Trophoblast cell (in vitro differentiated cells and primary cell): ENCODE measurements around the gene ASB6.
A peak's percentile ranks its signal among the peaks of the same experiment; 100 is the strongest.

ENCODE experiments used
- DNase-seq, 2 donors: peaks; one replicate each; pipeline ENCODE4 v3.0.0-alpha.2; 2016
- H2AFZ ChIP-seq: 2 replicates; pipeline ENCODE4 v1.6.1; 2013; ENCODE audit warnings: low read length, moderate library complexity, mild to moderate bottlenecking; ENCODE audit not compliant: insufficient read depth, poor library complexity
- H2AK5ac ChIP-seq: 2 replicates; pipeline ENCODE4 v1.6.1; 2013; ENCODE audit warnings: mild to moderate bottlenecking, low read length
- H2BK120ac ChIP-seq: 2 replicates; pipeline ENCODE4 v1.6.1; 2013; ENCODE audit warnings: low read length, mild to moderate bottlenecking, moderate library complexity; ENCODE audit not compliant: insufficient read depth, poor library complexity
- H2BK12ac ChIP-seq: 2 replicates; pipeline ENCODE4 v1.6.1; 2013; ENCODE audit warnings: mild to moderate bottlenecking, low read length, moderate library complexity
- H2BK5ac ChIP-seq: 2 replicates; pipeline ENCODE4 v1.6.1; 2013; ENCODE audit warnings: low read length, low read depth, moderate library complexity, mild to moderate bottlenecking; ENCODE audit not compliant: poor library complexity
- H3K14ac ChIP-seq: 2 replicates; pipeline ENCODE4 v1.6.1; 2013; ENCODE audit warnings: mild to moderate bottlenecking, low read length
- H3K18ac ChIP-seq: 2 replicates; pipeline ENCODE4 v1.6.1; 2013; ENCODE audit warnings: mild to moderate bottlenecking, low read length
- H3K23ac ChIP-seq: 2 replicates; pipeline ENCODE4 v1.6.1; 2013; ENCODE audit warnings: low read length
- H3K27ac ChIP-seq: 2 replicates; pipeline ENCODE4 v1.5.1; 2013; ENCODE audit warnings: low read depth, mild to moderate bottlenecking, inconsistent platforms, low read length, moderate library complexity
- H3K27me3 ChIP-seq: 2 replicates; pipeline ENCODE4 v1.6.1; 2013; ENCODE audit warnings: inconsistent platforms, mild to moderate bottlenecking, low read length, moderate library complexity; ENCODE audit not compliant: insufficient read depth
- H3K36me3 ChIP-seq, 2 experiments: 1 replicate in 1 of 2; 2 replicates in 1 of 2; pipeline ENCODE4 v1.6.1; 2013; ENCODE audit warnings: low read length in 2 of 2, mild to moderate bottlenecking in 2 of 2, moderate library complexity in 1 of 2; ENCODE audit not compliant: insufficient read depth in 2 of 2, control insufficient read depth in 1 of 2
- H3K4ac ChIP-seq: 2 replicates; pipeline ENCODE4 v1.6.1; 2013; ENCODE audit warnings: low read depth, mild to moderate bottlenecking, low read length, moderate library complexity
- H3K4me1 ChIP-seq, 2 experiments: 1 replicate in 1 of 2; 2 replicates in 1 of 2; pipeline ENCODE4 v1.6.1; 2013; ENCODE audit warnings: low read length in 2 of 2, mild to moderate bottlenecking in 2 of 2, moderate library complexity in 1 of 2; ENCODE audit not compliant: insufficient read depth in 2 of 2, control insufficient read depth in 1 of 2
- H3K4me2 ChIP-seq: 2 replicates; pipeline ENCODE4 v1.6.1; 2013; ENCODE audit warnings: inconsistent platforms, mild to moderate bottlenecking, low read length, moderate library complexity
- H3K4me3 ChIP-seq: 2 replicates; pipeline ENCODE4 v1.5.1; 2013; ENCODE audit warnings: mild to moderate bottlenecking, low read depth, low read length, inconsistent platforms
- H3K79me1 ChIP-seq: one replicate; pipeline ENCODE4 v1.6.1; 2013; ENCODE audit warnings: low read length
- H3K79me2 ChIP-seq: 2 replicates; pipeline ENCODE4 v1.6.1; 2013; ENCODE audit warnings: low read length, mild to moderate bottlenecking; ENCODE audit not compliant: control insufficient read depth, insufficient read depth, poor library complexity
- H3K9ac ChIP-seq: 2 replicates; pipeline ENCODE4 v1.6.1; 2013; ENCODE audit warnings: mild to moderate bottlenecking, low read length
- H3K9me3 ChIP-seq: 2 replicates; pipeline ENCODE4 v1.6.1; 2013; ENCODE audit warnings: low read depth, mild to moderate bottlenecking, control low read depth, inconsistent platforms, low read length; ENCODE audit not compliant: insufficient read depth
- H4K12ac ChIP-seq: 2 replicates; pipeline ENCODE4 v1.6.1; 2013; ENCODE audit warnings: low read depth, mild to moderate bottlenecking, low read length, moderate library complexity
- H4K8ac ChIP-seq: 2 replicates; pipeline ENCODE4 v1.6.1; 2013; ENCODE audit warnings: low read depth, mild to moderate bottlenecking, low read length, moderate library complexity
- H4K91ac ChIP-seq: one replicate; pipeline ENCODE4 v1.6.1; 2013; ENCODE audit warnings: low read depth, mild to moderate bottlenecking, low read length, moderate library complexity
- WGBS: extraction: QIAGEN DNeasy Blood & Tissue Kit; methylation state at CpG from one replicate; pipeline ENCODE4 v1.1.7; 2013; ENCODE audit warnings: missing lambda C conversion rate; ENCODE audit not compliant: insufficient read length, insufficient coverage; ENCODE audit errors: extremely low coverage; 5-methylcytosine and 5-hydroxymethylcytosine counted together

Gene ASB6

DNA sequence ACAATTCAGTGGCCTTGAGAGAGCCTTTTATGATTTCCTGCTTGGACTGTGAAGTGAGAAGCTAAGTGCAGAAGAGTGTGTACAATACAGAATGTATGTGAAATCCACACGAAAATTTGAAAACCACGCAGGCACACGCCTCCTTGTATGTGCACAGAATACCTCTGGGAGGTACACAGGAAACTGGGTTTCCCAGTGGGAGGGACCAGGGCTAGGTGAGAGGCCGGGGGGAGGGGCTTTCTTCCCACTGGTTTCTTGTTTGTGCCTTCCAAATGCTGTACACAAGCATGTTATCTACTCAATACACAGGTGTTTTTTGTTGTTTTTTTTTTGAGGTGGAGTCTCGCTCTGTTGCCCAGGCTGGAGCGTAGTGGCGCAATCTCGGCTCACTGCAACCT is 37.2 kb downstream of the ASB6 start:
- no CpG with 5 or more reads among the region's 8 CpGs for WGBS
- no peak overlapping the region for H3K4me3 ChIP-seq

DNA sequence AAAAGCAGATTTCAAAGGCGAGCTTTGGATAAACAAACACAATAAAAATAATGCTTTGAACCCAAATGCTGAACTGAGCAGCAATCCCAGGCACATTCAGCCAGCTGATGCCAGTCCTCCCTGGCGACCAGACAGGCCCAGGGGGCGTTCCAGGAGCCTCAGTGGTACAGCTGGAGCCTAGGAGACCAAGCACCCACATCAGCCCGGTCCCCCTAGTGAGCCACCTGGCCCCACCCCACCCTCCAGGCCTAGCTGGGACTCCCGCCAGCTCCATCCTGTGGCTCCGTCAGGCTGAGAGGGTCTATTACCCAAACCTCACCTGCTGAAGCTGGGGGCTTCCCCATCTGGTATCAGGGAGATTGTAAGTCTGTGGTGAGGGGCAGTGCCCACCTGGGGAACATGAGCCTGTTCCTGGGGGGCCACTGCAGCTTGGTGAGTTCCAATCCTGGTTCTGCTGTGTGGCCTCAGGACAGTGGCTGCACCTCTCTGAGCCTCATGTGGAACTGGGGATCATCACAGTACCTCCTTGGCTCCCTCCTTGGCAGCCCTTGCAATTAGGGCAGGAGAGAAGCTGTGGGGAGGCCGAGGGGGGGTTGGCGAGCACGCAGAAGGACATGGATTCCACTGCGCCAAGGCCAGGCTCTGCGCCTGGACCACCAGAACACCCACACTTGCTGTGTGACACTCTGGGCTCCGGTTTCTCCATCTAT is 37.7 kb downstream of the ASB6 start:
- Histone ChIP-seq H4K12ac (peak overlapping the region; percentile 3), H2AFZ (peak overlapping the region; percentile 9), H3K18ac (peak overlapping the region; percentile 55), H3K9ac (no peak overlapping the region), H3K79me2 (peaks cover 2% of the 10 kb centered on the region), H3K9me3 (peaks cover 4% of the 10 kb centered on the region), H3K4me3 (no peak overlapping the region), H3K27me3 (no peaks in the 10 kb centered on the region), H2BK5ac (peak overlapping the region; percentile 55), H3K23ac (no peak overlapping the region), H3K4me2 (no peak overlapping the region), H4K8ac (peak overlapping the region; percentile 25), H2AK5ac (peak overlapping the region; percentile 67), H3K14ac (peak overlapping the region; percentile 73), H3K79me1 (peaks cover 20% of the 10 kb centered on the region), H3K4me1 (peaks cover 13% of the 10 kb centered on the region in 2 experiments), H2BK120ac (peak overlapping the region; percentile 27), H3K36me3 (no peaks in the 10 kb centered on the region), H3K4ac (peak overlapping the region; percentile 19), H2BK12ac (peak overlapping the region; percentile 88), H4K91ac (peak overlapping the region; percentile 89), H3K27ac (no peak overlapping the region)
- DNase-seq, result no peak
- no CpG with 5 or more reads among the region's 12 CpGs for WGBS

More for the DNA sequence above, 37.2 kb downstream of the ASB6 start:
- H2AFZ ChIP-seq, result no peak overlapping the region
- H3K18ac ChIP-seq, result no peak overlapping the region
- H3K27me3 ChIP-seq, result no peaks in the 10 kb centered on the region
- no peak overlapping the region for H4K8ac ChIP-seq
- H3K79me2 ChIP-seq, result peaks cover 4% of the 10 kb centered on the region
- peaks cover 23% of the 10 kb centered on the region for H3K79me1 ChIP-seq
- H3K4me2 ChIP-seq, result no peak overlapping the region
- peak overlapping the region; percentile 89 for H4K91ac ChIP-seq
- no peak overlapping the region for H3K27ac ChIP-seq
- H3K4me1 ChIP-seq, result peaks cover 16% of the 10 kb centered on the region in 2 experiments
- no peak overlapping the region for H3K14ac ChIP-seq
- H4K12ac ChIP-seq, result no peak overlapping the region
- H3K4ac ChIP-seq, result no peak overlapping the region
- peak overlapping the region; percentile 88 for H2BK12ac ChIP-seq
- no peak for DNase-seq
- peaks cover 4% of the 10 kb centered on the region for H3K9me3 ChIP-seq
- no peak overlapping the region for H3K23ac ChIP-seq
- H3K36me3 ChIP-seq, result no peaks in the 10 kb centered on the region
- H2BK120ac ChIP-seq, result peak overlapping the region; percentile 27
- H2BK5ac ChIP-seq, result no peak overlapping the region
- H3K9ac ChIP-seq, result no peak overlapping the region
- H2AK5ac ChIP-seq, result peak overlapping the region; percentile 67

GRCh38 chr9:129602598-129603415 is 39.1 kb downstream of the ASB6 start:
- Histone ChIP-seq H3K14ac (peak overlapping the region; percentile 5), H3K36me3 (no peaks in the 10 kb centered on the region), H3K27ac (no peak overlapping the region), H2AFZ (no peak overlapping the region), H2BK120ac (peak overlapping the region; percentile 33), H3K79me1 (peaks cover 24% of the 10 kb centered on the region), H3K4ac (no peak overlapping the region), H2BK5ac (no peak overlapping the region), H4K8ac (peak overlapping the region; percentile 69), H3K4me2 (no peak overlapping the region), H3K4me1 (peaks cover 18 to 19% of the 10 kb centered on the region in 2 experiments), H3K79me2 (peaks cover 3% of the 10 kb centered on the region), H3K27me3 (no peaks in the 10 kb centered on the region), H4K91ac (peak overlapping the region; percentile 40), H2AK5ac (peak overlapping the region; percentile 8), H3K23ac (no peak overlapping the region), H3K9me3 (peaks cover 4% of the 10 kb centered on the region), H3K4me3 (no peak overlapping the region), H3K9ac (no peak overlapping the region), H3K18ac (peak overlapping the region; percentile 15), H4K12ac (no peak overlapping the region), H2BK12ac (peak overlapping the region; percentile 51)
- DNase-seq, result no peak
- WGBS, result no CpG with 5 or more reads among the region's 10 CpGs

DNA sequence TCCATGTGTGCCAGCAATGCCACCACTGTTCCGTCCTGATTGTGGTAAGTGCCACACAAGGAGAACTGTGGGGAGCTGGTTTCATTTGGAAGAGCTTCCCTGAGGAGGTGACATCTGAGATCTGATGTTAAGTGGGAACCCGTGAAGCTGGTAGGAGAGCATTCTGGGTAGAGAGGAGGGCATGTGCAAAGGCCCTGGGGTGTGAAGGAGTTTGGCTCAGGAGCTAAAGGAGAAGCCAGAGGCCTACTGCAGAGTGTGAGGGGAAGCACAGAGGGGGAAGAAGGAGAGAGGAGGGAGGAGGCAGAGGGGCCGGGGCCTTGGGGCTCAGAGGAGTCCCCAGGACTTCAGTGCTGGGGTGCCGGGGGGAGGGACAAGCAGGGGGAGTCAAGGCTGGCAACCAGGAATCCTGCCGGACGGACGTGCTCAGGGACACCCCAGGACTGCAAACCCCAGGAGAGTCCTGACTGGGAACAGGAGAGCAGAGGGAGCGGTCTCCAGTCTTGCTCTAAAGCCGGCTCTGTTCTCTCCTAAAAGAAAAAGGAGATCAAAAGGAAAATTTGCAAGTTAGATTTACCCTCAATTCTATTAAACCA is 40.8 kb downstream of the ASB6 start:
- H2BK12ac ChIP-seq, result peak overlapping the region; percentile 44
- peak overlapping the region; percentile 36 for H2AK5ac ChIP-seq
- DNase-seq, result no peak
- H3K4me2 ChIP-seq, result no peak overlapping the region
- no peak overlapping the region for H4K12ac ChIP-seq
- no peaks in the 10 kb centered on the region for H3K27me3 ChIP-seq
- no peak overlapping the region for H3K18ac ChIP-seq
- H3K4ac ChIP-seq, result no peak overlapping the region
- no peaks in the 10 kb centered on the region for H3K36me3 ChIP-seq
- H3K23ac ChIP-seq, result no peak overlapping the region
- H3K9ac ChIP-seq, result no peak overlapping the region
- peak overlapping the region; percentile 28 for H4K91ac ChIP-seq
- H3K79me1 ChIP-seq, result peaks cover 30% of the 10 kb centered on the region
- no peak overlapping the region for H4K8ac ChIP-seq
- H3K14ac ChIP-seq, result no peak overlapping the region
- peaks cover 10% of the 10 kb centered on the region for H3K79me2 ChIP-seq
- no peak overlapping the region for H2AFZ ChIP-seq
- WGBS, result no CpG with 5 or more reads among the region's 9 CpGs
- H3K4me3 ChIP-seq, result no peak overlapping the region
- H3K9me3 ChIP-seq, result peaks cover 4% of the 10 kb centered on the region
- H3K4me1 ChIP-seq, result peaks cover 23 to 26% of the 10 kb centered on the region in 2 experiments
- no peak overlapping the region for H2BK5ac ChIP-seq
- H3K27ac ChIP-seq, result no peak overlapping the region
- H2BK120ac ChIP-seq, result peak overlapping the region; percentile 8
